ENCODE results near the gene C11orf68. TPM values are rescaled to one million over a fixed set of nuclear protein-coding genes. Genes with fewer than 3 reads are reported as not detected.

C11orf68 gene
- total RNA-seq, 1 experiment from 2014 or later: 31.9 TPM

DNA sequence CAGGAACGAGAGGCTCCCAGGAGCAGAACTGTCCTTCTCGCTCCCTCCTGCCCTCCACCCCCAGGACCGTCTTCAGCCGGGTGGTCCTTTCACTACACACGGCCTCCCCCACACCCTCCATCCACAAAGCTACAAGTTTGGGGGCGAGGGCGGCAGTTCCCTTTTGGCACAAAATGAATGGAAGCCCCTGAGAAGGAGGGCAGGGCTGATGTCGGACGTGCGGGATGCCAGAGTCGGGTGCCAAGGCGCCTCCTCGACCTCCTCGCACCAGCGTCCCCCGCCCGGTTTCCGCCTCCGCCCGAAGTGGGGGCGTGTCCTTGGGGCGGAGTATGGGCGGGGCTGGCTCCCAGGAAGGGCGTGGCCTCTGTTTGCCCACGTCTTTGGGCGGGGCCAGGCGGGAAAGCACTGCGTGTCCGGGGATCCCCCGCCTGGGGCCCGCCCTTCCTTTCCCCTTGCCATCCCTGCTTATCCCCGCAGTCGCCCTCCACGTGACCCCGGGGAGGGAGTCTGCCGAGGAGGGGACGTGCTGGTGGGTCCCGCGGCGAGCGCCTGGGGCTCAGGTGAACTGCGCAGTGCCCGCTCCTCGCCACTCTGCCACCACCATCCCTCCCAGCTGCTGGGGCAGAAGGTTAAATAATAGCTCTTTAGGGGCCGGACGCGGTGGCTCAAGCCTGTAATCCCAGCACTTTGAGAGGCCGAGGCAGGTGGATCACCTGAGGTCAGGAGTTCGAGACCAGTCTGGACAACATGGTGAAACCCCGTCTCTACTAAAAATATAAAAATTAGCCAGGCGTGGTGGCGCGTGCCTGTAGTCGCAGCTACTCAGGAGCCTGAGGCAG is 45.3 kb downstream of the C11orf68 start:
- ChIA-PET CTCF (interaction anchor here (0.7 to 1.8 kb wide), 8 partner anchors 11 to 149 kb away, joined by 3 to 41 read pairs (median 8); partner anchors contain the start of genes CCDC85B, FIBP and MUS81), POLR2A (interaction anchor here (0.8 to 1.8 kb wide), 4 partner anchors 14 to 154 kb away, joined by 3 to 10 read pairs (median 4); partner anchors contain the start of genes CCDC85B, FIBP and MUS81)
- peak; percentile 84 for ATAC-seq
- Mint-ChIP-seq H3K36me3 (no peaks in the 10 kb centered on the region), H3K27ac (no peak overlapping the region; the same call in 1 of the 2 replicates), H3K9me3 (no peaks in the 10 kb centered on the region), H3K4me3 (peak overlapping the region; percentile 88), H3K27me3 (ENCODE audit: low read depth) (peaks cover 55% of the 10 kb centered on the region), H3K4me1 (peaks cover 2% of the 10 kb centered on the region; the same call in 1 of the 2 replicates)
- DNase-seq (ENCODE audit: low spot score): peak; percentile 97
- TF ChIP-seq, protein P1, sequence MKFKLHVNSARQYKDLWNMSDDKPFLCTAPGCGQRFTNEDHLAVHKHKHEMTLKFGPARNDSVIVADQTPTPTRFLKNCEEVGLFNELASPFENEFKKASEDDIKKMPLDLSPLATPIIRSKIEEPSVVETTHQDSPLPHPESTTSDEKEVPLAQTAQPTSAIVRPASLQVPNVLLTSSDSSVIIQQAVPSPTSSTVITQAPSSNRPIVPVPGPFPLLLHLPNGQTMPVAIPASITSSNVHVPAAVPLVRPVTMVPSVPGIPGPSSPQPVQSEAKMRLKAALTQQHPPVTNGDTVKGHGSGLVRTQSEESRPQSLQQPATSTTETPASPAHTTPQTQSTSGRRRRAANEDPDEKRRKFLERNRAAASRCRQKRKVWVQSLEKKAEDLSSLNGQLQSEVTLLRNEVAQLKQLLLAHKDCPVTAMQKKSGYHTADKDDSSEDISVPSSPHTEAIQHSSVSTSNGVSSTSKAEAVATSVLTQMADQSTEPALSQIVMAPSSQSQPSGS (CRISPR knock-in tag; IDR thresholded peaks at IDR 0.05; ENCODE audit: borderline replicate concordance, low read depth): no peak
- TF ChIP-seq, protein P2, sequence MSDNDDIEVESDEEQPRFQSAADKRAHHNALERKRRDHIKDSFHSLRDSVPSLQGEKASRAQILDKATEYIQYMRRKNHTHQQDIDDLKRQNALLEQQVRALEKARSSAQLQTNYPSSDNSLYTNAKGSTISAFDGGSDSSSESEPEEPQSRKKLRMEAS (CRISPR knock-in tag; IDR thresholded peaks at IDR 0.05): peak; percentile 70
- TF ChIP-seq ZNF396 (CRISPR knock-in tag; IDR thresholded peaks at IDR 0.05; ENCODE audit: borderline replicate concordance) (no peak), FOXP1 (CRISPR knock-in tag; IDR thresholded peaks at IDR 0.05; ENCODE audit: borderline replicate concordance) (peak; percentile 63; the same call in 1 of the 2 replicates), GABPB1 (CRISPR knock-in tag; IDR thresholded peaks at IDR 0.05) (peak; percentile 48; the same call in 1 of the 2 replicates), SP1 (CRISPR knock-in tag; conservative IDR thresholded peaks at IDR 0.05) (peak; percentile 100), HMGA2 (CRISPR knock-in tag; IDR thresholded peaks at IDR 0.05) (no peak), ZNF416 (CRISPR knock-in tag; IDR thresholded peaks at IDR 0.05) (no peak), GTF2I (CRISPR knock-in tag; conservative IDR thresholded peaks at IDR 0.05) (peak; percentile 80), ZNF138 (CRISPR knock-in tag; conservative IDR thresholded peaks at IDR 0.05) (no peak), ZNF232 (CRISPR knock-in tag; IDR thresholded peaks at IDR 0.05) (no peak), TP53 (CRISPR knock-in tag; IDR thresholded peaks at IDR 0.05) (no peak), MXD4 (CRISPR knock-in tag; IDR thresholded peaks at IDR 0.05; ENCODE audit: borderline replicate concordance) (no peak), ZNF423 (CRISPR knock-in tag; IDR thresholded peaks at IDR 0.05) (peak; percentile 52; the same call in 1 of the 2 replicates), NR2C2 (CRISPR knock-in tag; IDR thresholded peaks at IDR 0.05) (no peak), JAZF1 (CRISPR knock-in tag; IDR thresholded peaks at IDR 0.05) (no peak)
- TF ChIP-seq, protein P3, sequence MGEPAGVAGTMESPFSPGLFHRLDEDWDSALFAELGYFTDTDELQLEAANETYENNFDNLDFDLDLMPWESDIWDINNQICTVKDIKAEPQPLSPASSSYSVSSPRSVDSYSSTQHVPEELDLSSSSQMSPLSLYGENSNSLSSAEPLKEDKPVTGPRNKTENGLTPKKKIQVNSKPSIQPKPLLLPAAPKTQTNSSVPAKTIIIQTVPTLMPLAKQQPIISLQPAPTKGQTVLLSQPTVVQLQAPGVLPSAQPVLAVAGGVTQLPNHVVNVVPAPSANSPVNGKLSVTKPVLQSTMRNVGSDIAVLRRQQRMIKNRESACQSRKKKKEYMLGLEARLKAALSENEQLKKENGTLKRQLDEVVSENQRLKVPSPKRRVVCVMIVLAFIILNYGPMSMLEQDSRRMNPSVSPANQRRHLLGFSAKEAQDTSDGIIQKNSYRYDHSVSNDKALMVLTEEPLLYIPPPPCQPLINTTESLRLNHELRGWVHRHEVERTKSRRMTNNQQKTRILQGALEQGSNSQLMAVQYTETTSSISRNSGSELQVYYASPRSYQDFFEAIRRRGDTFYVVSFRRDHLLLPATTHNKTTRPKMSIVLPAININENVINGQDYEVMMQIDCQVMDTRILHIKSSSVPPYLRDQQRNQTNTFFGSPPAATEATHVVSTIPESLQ (CRISPR knock-in tag; IDR thresholded peaks at IDR 0.05): no peak
- TF ChIP-seq, protein P4, sequence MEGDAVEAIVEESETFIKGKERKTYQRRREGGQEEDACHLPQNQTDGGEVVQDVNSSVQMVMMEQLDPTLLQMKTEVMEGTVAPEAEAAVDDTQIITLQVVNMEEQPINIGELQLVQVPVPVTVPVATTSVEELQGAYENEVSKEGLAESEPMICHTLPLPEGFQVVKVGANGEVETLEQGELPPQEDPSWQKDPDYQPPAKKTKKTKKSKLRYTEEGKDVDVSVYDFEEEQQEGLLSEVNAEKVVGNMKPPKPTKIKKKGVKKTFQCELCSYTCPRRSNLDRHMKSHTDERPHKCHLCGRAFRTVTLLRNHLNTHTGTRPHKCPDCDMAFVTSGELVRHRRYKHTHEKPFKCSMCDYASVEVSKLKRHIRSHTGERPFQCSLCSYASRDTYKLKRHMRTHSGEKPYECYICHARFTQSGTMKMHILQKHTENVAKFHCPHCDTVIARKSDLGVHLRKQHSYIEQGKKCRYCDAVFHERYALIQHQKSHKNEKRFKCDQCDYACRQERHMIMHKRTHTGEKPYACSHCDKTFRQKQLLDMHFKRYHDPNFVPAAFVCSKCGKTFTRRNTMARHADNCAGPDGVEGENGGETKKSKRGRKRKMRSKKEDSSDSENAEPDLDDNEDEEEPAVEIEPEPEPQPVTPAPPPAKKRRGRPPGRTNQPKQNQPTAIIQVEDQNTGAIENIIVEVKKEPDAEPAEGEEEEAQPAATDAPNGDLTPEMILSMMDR (IDR thresholded peaks at IDR 0.05): no peak
- TF ChIP-seq, protein P5, sequence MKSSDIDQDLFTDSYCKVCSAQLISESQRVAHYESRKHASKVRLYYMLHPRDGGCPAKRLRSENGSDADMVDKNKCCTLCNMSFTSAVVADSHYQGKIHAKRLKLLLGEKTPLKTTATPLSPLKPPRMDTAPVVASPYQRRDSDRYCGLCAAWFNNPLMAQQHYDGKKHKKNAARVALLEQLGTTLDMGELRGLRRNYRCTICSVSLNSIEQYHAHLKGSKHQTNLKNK (CRISPR knock-in tag; IDR thresholded peaks at IDR 0.05): no peak
- TF ChIP-seq, protein P6, sequence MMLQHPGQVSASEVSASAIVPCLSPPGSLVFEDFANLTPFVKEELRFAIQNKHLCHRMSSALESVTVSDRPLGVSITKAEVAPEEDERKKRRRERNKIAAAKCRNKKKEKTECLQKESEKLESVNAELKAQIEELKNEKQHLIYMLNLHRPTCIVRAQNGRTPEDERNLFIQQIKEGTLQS (CRISPR knock-in tag; conservative IDR thresholded peaks at IDR 0.05): no peak
- TF ChIP-seq, protein P7, sequence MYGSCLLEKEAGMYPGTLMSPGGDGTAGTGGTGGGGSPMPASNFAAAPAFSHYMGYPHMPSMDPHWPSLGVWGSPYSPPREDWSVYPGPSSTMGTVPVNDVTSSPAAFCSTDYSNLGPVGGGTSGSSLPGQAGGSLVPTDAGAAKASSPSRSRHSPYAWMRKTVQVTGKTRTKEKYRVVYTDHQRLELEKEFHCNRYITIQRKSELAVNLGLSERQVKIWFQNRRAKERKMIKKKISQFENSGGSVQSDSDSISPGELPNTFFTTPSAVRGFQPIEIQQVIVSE (CRISPR knock-in tag; IDR thresholded peaks at IDR 0.05; ENCODE audit: borderline replicate concordance): no peak
- TF ChIP-seq, protein P8, sequence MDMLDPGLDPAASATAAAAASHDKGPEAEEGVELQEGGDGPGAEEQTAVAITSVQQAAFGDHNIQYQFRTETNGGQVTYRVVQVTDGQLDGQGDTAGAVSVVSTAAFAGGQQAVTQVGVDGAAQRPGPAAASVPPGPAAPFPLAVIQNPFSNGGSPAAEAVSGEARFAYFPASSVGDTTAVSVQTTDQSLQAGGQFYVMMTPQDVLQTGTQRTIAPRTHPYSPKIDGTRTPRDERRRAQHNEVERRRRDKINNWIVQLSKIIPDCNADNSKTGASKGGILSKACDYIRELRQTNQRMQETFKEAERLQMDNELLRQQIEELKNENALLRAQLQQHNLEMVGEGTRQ (CRISPR knock-in tag; IDR thresholded peaks at IDR 0.05): peak; percentile 96
- TF ChIP-seq, protein P9, sequence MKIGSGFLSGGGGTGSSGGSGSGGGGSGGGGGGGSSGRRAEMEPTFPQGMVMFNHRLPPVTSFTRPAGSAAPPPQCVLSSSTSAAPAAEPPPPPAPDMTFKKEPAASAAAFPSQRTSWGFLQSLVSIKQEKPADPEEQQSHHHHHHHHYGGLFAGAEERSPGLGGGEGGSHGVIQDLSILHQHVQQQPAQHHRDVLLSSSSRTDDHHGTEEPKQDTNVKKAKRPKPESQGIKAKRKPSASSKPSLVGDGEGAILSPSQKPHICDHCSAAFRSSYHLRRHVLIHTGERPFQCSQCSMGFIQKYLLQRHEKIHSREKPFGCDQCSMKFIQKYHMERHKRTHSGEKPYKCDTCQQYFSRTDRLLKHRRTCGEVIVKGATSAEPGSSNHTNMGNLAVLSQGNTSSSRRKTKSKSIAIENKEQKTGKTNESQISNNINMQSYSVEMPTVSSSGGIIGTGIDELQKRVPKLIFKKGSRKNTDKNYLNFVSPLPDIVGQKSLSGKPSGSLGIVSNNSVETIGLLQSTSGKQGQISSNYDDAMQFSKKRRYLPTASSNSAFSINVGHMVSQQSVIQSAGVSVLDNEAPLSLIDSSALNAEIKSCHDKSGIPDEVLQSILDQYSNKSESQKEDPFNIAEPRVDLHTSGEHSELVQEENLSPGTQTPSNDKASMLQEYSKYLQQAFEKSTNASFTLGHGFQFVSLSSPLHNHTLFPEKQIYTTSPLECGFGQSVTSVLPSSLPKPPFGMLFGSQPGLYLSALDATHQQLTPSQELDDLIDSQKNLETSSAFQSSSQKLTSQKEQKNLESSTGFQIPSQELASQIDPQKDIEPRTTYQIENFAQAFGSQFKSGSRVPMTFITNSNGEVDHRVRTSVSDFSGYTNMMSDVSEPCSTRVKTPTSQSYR (CRISPR knock-in tag; IDR thresholded peaks at IDR 0.05): no peak
- TF ChIP-seq, protein P10, sequence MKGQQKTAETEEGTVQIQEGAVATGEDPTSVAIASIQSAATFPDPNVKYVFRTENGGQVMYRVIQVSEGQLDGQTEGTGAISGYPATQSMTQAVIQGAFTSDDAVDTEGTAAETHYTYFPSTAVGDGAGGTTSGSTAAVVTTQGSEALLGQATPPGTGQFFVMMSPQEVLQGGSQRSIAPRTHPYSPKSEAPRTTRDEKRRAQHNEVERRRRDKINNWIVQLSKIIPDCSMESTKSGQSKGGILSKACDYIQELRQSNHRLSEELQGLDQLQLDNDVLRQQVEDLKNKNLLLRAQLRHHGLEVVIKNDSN (CRISPR knock-in tag; IDR thresholded peaks at IDR 0.05): peak; percentile 96
